Karpas-422 (cell line): ENCODE data around the gene FAAP24. TPM values are rescaled to one million over a fixed set of nuclear protein-coding genes. Genes with fewer than 3 reads are reported as not detected.
"Not testable (repeated sequence)": the region's sequence is repeated elsewhere in the genome, so short reads cannot be mapped to it uniquely, and the experiment has no call there.

Experiments used
- DNase-seq: peaks from one replicate; pipeline ENCODE4 v3.0.0-alpha.2; 2015
- H2AFZ ChIP-seq: fragments of 200-600 bp; sonication (generic); 2 replicates; pipeline ENCODE4 v1.6.1; 2014; ENCODE audit warnings: antibody characterized with exemption, low read length, mixed read lengths
- H3K27ac ChIP-seq: fragments of 200-600 bp; sonication (generic); 2 replicates; pipeline ENCODE4 v1.5.1; 2014; ENCODE audit warnings: mild to moderate bottlenecking, low read length, moderate library complexity
- H3K27me3 ChIP-seq: fragments of 200-600 bp; sonication (generic); 2 replicates; pipeline ENCODE4 v1.6.1; 2014; ENCODE audit warnings: low read length, mixed read lengths
- H3K36me3 ChIP-seq: fragments of 200-600 bp; sonication (generic); 2 replicates; pipeline ENCODE4 v1.6.1; 2014; ENCODE audit warnings: low read length, mixed read lengths; ENCODE audit not compliant: insufficient read depth
- H3K4me1 ChIP-seq: fragments of 200-600 bp; sonication (generic); 2 replicates; pipeline ENCODE4 v1.6.1; 2014; ENCODE audit warnings: mild to moderate bottlenecking, low read length, mixed read lengths
- H3K4me2 ChIP-seq: fragments of 200-600 bp; sonication (generic); 2 replicates; pipeline ENCODE4 v1.6.1; 2014; ENCODE audit warnings: low read length, low read depth, mild to moderate bottlenecking; ENCODE audit not compliant: poor library complexity, severe bottlenecking
- H3K4me3 ChIP-seq: fragments of 200-600 bp; sonication (generic); 2 replicates; pipeline ENCODE4 v1.5.1; 2014; ENCODE audit warnings: mild to moderate bottlenecking, antibody characterized with exemption, low read length, mixed read lengths
- H3K79me2 ChIP-seq: fragments of 200-600 bp; sonication (generic); 2 replicates; pipeline ENCODE4 v1.6.1; 2014; ENCODE audit warnings: mild to moderate bottlenecking, low read length, mixed read lengths
- H3K9ac ChIP-seq: fragments of 200-600 bp; sonication (generic); 2 replicates; pipeline ENCODE4 v1.6.0; 2014; ENCODE audit warnings: low read length
- H3K9me2 ChIP-seq: fragments of 200-600 bp; sonication (generic), shearing (Covaris generic); replicated peaks from 2 replicates; pipeline ENCODE4 v1.6.0; 2014; ENCODE audit warnings: mild to moderate bottlenecking, low read length, moderate library complexity; ENCODE audit not compliant: insufficient read depth
- H3K9me3 ChIP-seq: fragments of 300-700, 200-600 bp; sonication (generic); 2 replicates; pipeline ENCODE4 v1.6.1; 2014; ENCODE audit warnings: low read length, mixed read lengths
- H4K20me1 ChIP-seq: fragments of 200-600 bp; sonication (generic); 2 replicates; pipeline ENCODE4 v1.6.1; 2014; ENCODE audit warnings: mild to moderate bottlenecking, antibody characterized with exemption, low read length, low read depth; ENCODE audit not compliant: insufficient read depth
- total RNA-seq: library from RNA; depleted of rRNA; stranded (reverse); fragments of >200 nt; shearing (Covaris generic); gene quantifications from 2 replicates; pipeline ENCODE4 v1.2.3, GENCODE V29; 2014; ENCODE audit warnings: low replicate concordance

Gene FAAP24
- total RNA-seq, 1 experiment from 2014 or later: 4.4 TPM

DNA sequence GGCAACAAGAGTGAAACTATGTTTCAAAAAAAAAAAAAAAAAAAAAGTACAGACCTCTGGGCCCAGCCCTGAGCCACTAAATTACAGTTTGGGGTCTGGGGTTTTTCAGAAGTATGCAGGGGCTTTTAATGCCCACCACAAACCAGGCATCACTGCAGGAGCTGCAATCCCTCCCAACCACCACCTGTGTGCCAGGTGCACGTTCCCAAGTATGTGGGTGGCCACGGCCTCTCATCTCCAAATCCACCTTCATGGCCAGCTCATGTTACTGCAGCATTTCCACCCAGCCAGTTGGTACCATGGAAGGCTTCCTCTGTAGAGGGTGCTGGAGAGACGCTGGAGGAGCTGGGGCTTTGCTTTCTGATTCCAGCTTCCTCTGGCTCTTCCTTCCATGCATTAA, 26.8 kb upstream of the FAAP24 start:
- H3K9me2 ChIP-seq: no peaks in the 10 kb centered on the region
- H3K9me3 ChIP-seq: no peaks in the 10 kb centered on the region
- H3K4me1 ChIP-seq: no peaks in the 10 kb centered on the region
- DNase-seq: no peak
- no peak overlapping the region for H3K9ac ChIP-seq
- no peaks in the 10 kb centered on the region for H3K27me3 ChIP-seq
- no peaks in the 10 kb centered on the region for H3K36me3 ChIP-seq
- H3K79me2 ChIP-seq: no peaks in the 10 kb centered on the region
- H3K4me2 ChIP-seq: no peak overlapping the region
- H2AFZ ChIP-seq: no peak overlapping the region
- no peak overlapping the region for H3K27ac ChIP-seq
- H3K4me3 ChIP-seq: no peak overlapping the region
- no peaks in the 10 kb centered on the region for H4K20me1 ChIP-seq

DNA sequence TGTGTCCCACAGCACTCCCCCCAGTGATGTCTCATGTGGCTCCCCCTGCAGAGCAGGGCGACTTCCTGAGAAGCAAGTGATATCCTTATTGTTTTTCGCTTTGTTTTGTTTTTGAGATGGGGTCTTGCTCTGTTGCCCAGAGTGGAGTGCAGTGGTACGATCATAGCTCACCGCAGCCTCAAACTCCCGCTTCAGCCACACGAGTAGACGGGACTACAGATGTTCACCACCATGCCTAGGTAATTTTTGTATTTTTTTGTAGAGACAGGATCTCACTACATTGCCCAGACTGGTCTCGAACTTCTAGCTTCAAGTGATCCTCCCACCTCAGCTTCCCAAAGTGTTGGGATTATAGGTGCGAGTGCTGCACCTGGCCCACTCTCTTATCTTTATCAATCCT, 5.3 kb upstream of the FAAP24 start:
- no peak overlapping the region for H3K4me2 ChIP-seq
- DNase-seq: no peak
- no peaks in the 10 kb centered on the region for H3K9me3 ChIP-seq
- no peak overlapping the region for H3K9ac ChIP-seq
- no peak overlapping the region for H3K27ac ChIP-seq
- no peak overlapping the region for H2AFZ ChIP-seq
- peaks cover 29% of the 10 kb centered on the region for H3K79me2 ChIP-seq
- H4K20me1 ChIP-seq: no peaks in the 10 kb centered on the region
- no peak overlapping the region for H3K4me3 ChIP-seq
- peaks cover 11% of the 10 kb centered on the region for H3K4me1 ChIP-seq
- peaks cover 3% of the 10 kb centered on the region; the same call in 1 of the 2 replicates for H3K36me3 ChIP-seq
- no peaks in the 10 kb centered on the region for H3K27me3 ChIP-seq
- no peaks in the 10 kb centered on the region for H3K9me2 ChIP-seq

DNA sequence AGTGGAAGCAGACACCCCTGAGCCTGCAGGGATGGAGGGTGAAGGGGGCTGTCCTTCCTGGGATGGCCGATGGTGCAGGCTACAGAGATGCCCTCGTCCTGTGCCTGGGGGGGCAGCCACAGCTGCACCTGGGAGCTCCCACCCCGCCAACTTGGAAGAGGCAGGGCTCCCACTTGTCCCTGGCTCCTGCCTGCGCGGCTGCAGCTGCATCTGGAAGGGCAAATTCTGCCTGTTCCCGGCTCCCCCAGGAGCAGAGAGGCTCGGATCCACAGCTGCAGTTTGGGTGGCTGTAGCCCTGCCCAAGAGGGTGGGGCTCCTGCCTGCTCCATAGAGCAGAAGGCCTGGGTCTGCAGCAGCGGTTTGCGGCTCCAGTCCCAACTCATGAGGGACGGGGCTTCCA, 2.5 kb upstream of the FAAP24 start:
- Histone ChIP-seq H3K4me2 (no peak overlapping the region), H4K20me1 (no peaks in the 10 kb centered on the region), H3K4me1 (peaks cover 19% of the 10 kb centered on the region), H2AFZ (no peak overlapping the region), H3K4me3 (no peak overlapping the region), H3K36me3 (no peaks in the 10 kb centered on the region), H3K9ac (no peak overlapping the region), H3K27ac (no peak overlapping the region), H3K27me3 (no peaks in the 10 kb centered on the region), H3K79me2 (peaks cover 29% of the 10 kb centered on the region), H3K9me2 (no peaks in the 10 kb centered on the region), H3K9me3 (no peaks in the 10 kb centered on the region)
- DNase-seq: no peak

DNA sequence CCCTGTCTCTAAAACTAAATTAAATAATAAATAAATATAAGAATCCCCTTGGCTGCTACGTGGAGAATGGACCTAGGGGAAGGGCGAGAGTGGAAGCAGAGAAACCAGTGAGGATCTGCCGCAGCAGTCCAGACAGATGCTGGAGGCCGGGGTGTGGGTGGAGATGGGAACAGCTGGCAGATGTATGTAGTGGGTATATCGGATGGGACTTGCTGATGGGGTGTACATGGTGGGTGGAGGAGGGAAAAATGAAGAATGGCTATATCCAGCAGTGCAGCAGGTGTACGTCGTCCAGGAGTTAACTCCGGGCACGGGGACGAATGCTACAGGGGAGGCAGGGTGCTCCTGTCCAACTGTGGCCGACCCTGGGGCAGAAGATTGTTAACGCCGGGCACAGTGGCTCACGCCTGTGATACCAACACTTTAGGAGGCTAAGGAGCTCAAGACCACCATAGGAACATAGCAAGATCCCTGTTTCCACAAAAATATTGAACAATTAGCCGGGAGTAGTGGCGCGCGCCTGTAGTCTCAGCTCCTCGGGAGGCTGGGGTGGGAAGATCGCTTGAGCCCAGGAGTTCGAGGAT, 938 bp upstream of the FAAP24 start:
- no peak overlapping the region for H3K27ac ChIP-seq
- H3K4me2 ChIP-seq: peak overlapping the region; percentile 98
- peak overlapping the region; percentile 94 for H2AFZ ChIP-seq
- H3K79me2 ChIP-seq: peaks cover 29% of the 10 kb centered on the region
- H3K27me3 ChIP-seq: no peaks in the 10 kb centered on the region
- H3K36me3 ChIP-seq: no peaks in the 10 kb centered on the region
- H4K20me1 ChIP-seq: no peaks in the 10 kb centered on the region
- no peak for DNase-seq
- peaks cover 19% of the 10 kb centered on the region for H3K4me1 ChIP-seq
- H3K9me2 ChIP-seq: no peaks in the 10 kb centered on the region
- H3K9ac ChIP-seq: peak overlapping the region; percentile 86
- no peaks in the 10 kb centered on the region for H3K9me3 ChIP-seq
- peak overlapping the region; percentile 95 for H3K4me3 ChIP-seq

DNA sequence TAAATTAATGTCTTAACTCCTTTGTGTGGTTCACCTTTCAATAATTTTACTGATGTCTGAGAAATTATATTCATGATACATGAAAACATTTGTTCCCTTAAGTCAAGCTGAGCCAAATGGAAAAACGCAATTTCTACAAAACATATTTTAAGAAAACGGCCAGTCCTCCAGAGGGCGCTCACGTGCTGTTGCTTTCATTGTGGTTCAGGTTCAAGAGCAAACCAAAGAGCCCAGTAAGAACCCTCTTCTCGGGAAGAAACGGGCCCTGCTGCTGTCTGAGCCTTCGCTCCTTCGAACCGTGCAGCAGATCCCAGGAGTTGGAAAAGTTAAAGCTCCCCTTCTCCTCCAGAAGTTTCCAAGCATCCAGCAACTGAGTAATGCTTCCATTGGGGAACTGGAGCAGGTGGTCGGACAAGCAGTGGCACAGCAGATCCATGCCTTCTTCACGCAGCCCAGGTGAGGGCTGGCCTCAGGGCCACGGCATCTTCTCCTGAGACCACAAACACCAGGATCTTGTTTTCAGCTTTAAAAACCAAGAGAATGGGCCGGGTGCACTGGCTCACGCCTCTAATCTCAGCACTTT, 4.3 kb downstream of the FAAP24 start:
- Histone ChIP-seq H3K79me2 (peaks cover 4% of the 10 kb centered on the region), H4K20me1 (no peaks in the 10 kb centered on the region), H3K4me1 (peaks cover 8% of the 10 kb centered on the region), H3K9me3 (no peaks in the 10 kb centered on the region), H2AFZ (no peak overlapping the region), H3K27me3 (no peaks in the 10 kb centered on the region), H3K9ac (no peak overlapping the region), H3K9me2 (no peaks in the 10 kb centered on the region), H3K4me3 (no peak overlapping the region), H3K27ac (no peak overlapping the region), H3K4me2 (no peak overlapping the region), H3K36me3 (no peaks in the 10 kb centered on the region)
- DNase-seq: peak; percentile 89

DNA sequence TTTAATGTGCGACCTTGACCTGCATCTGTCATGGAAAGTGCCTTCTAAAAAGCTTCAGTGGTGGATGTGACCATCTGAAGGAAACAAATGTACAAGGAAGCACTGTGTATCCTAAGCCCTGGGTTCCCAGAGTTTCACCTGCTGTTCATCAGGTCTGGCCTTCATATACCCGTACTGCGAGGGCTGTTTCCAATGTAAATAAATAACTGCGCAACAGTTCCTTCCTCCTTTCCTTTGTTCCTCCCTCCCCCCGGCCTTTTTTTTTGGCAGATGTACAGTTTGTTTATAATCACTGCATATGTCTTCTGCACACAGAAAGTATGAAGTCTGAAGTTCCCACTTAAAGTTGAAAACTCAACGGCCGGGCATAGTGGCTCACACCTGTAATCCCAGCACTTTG, 5.2 kb downstream of the FAAP24 start:
- H2AFZ ChIP-seq: no peak overlapping the region
- no peaks in the 10 kb centered on the region for H4K20me1 ChIP-seq
- no peaks in the 10 kb centered on the region for H3K9me2 ChIP-seq
- no peaks in the 10 kb centered on the region for H3K79me2 ChIP-seq
- H3K9me3 ChIP-seq: no peaks in the 10 kb centered on the region
- H3K4me3 ChIP-seq: no peak overlapping the region
- H3K4me1 ChIP-seq: peaks cover 7% of the 10 kb centered on the region
- H3K9ac ChIP-seq: no peak overlapping the region
- H3K36me3 ChIP-seq: no peaks in the 10 kb centered on the region
- no peak overlapping the region for H3K4me2 ChIP-seq
- H3K27ac ChIP-seq: no peak overlapping the region
- DNase-seq: no peak
- H3K27me3 ChIP-seq: no peaks in the 10 kb centered on the region

DNA sequence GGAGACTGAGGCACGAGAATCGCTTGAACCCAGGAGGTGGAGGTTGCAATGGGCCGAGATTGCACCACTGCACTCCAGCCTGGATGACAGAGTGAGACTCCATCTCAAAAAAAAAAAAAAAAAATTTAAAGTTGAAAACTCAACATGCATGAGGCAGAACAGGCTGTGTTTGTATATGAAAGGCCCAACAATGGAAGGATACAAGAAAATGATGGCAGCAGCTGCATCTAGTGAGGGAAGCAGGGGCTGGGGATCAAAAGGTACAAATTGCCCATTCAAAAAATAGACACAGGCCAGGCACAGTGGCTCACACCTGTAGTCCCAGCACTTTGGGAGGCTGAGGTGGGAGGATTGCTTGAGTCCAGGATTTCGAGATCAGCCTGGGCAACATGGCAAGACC, 5.8 kb downstream of the FAAP24 start:
- H4K20me1 ChIP-seq, H3K4me3 ChIP-seq, H3K9me2 ChIP-seq, H3K4me1 ChIP-seq, H3K36me3 ChIP-seq, H3K27me3 ChIP-seq, H2AFZ ChIP-seq, H3K79me2 ChIP-seq, DNase-seq, H3K9me3 ChIP-seq, H3K4me2 ChIP-seq, H3K27ac ChIP-seq, H3K9ac ChIP-seq: not testable (repeated sequence)

DNA sequence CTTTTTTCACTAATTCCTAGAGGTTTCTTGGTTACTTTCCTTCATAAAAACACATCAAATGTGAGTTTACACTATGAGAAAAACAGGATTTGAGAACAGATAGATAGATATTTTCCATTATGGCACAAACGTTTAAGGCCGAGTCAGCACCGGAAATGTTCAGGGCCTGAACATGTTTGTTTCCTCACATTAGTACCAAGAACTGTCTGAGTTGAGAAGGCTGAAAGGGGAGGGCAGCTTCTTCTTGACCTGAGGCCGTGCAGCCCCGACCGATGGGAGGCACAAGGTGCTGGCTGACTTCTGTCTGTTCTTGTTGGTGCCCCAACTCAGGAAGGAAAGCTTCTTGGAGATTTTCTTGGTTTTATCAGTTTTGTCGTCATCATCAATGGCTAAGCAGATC, 7.8 kb downstream of the FAAP24 start:
- not testable (repeated sequence) for H3K4me2 ChIP-seq, H4K20me1 ChIP-seq, H3K4me1 ChIP-seq, DNase-seq, H3K9me3 ChIP-seq, H3K27me3 ChIP-seq, H3K36me3 ChIP-seq, H3K79me2 ChIP-seq, H2AFZ ChIP-seq, H3K4me3 ChIP-seq, H3K9me2 ChIP-seq, H3K27ac ChIP-seq, H3K9ac ChIP-seq
